Ecto neural progenitor cell (in vitro differentiated cells): ENCODE data around the gene FRMPD2.

Source experiments
- DNase-seq: peaks from one replicate; pipeline ENCODE4 v3.0.0-alpha.2; 2018; ENCODE audit warnings: low spot score

FRMPD2 gene

GRCh38 chr10:48274636-48275035, at the start of gene FRMPD2:
Gene FRMPD2, minus strand, starts transcription at chr10:48274696. Its CDS starts 129 bp downstream, at chr10:48274567.
- peak; percentile 72 for DNase-seq

GRCh38 chr10:48322017-48322416, 47.5 kb upstream of the FRMPD2 start:
- no peak for DNase-seq

- no peak for DNase-seq
Observed at GRCh38 chr10:48317321-48317990, 43.0 kb upstream of the FRMPD2 start.

GRCh38 chr10:48316236-48316635, 41.7 kb upstream of the FRMPD2 start:
- no peak for DNase-seq

GRCh38 chr10:48314107-48314506, 39.6 kb upstream of the FRMPD2 start:
- DNase-seq: no peak

GRCh38 chr10:48309711-48310226, 35.3 kb upstream of the FRMPD2 start:
- no peak for DNase-seq

- DNase-seq: no peak
Observed at GRCh38 chr10:48307711-48308018, 33.2 kb upstream of the FRMPD2 start.

- no peak for DNase-seq
Observed at GRCh38 chr10:48306870-48307710, 32.6 kb upstream of the FRMPD2 start.

- peak; percentile 97 for DNase-seq
Observed at GRCh38 chr10:48306265-48306869, 31.9 kb upstream of the FRMPD2 start, which contains the start of gene MAPK8. Gene MAPK8, plus strand, starts transcription at chr10:48306677. Its CDS starts 94,984 bp downstream, at chr10:48401661.

GRCh38 chr10:48305905-48306264, 31.4 kb upstream of the FRMPD2 start:
- DNase-seq: no peak

- DNase-seq: no peak
Observed at GRCh38 chr10:48302515-48303476, 28.3 kb upstream of the FRMPD2 start.

- DNase-seq: no peak
Observed at GRCh38 chr10:48300556-48300955, 26.1 kb upstream of the FRMPD2 start.

GRCh38 chr10:48299692-48300091, 25.2 kb upstream of the FRMPD2 start:
- DNase-seq: no peak

- no peak for DNase-seq
Observed at GRCh38 chr10:48299066-48299465, 24.6 kb upstream of the FRMPD2 start.

GRCh38 chr10:48296576-48297098, 22.1 kb upstream of the FRMPD2 start:
- DNase-seq: no peak

- no peak for DNase-seq
Observed at GRCh38 chr10:48294431-48294830, 19.9 kb upstream of the FRMPD2 start.

GRCh38 chr10:48292616-48293015, 18.1 kb upstream of the FRMPD2 start:
- no peak for DNase-seq

- no peak for DNase-seq
Observed at GRCh38 chr10:48291190-48291589, 16.7 kb upstream of the FRMPD2 start.

GRCh38 chr10:48290286-48290685, 15.8 kb upstream of the FRMPD2 start:
- DNase-seq: no peak

GRCh38 chr10:48289501-48290238, 15.2 kb upstream of the FRMPD2 start:
- DNase-seq: peak; percentile 68

- DNase-seq: no peak
Observed at GRCh38 chr10:48288661-48289060, 14.2 kb upstream of the FRMPD2 start.
